HepG2 (cell line): ENCODE data around the gene DDX18. TPM values are rescaled to one million over a fixed set of nuclear protein-coding genes. Genes with fewer than 3 reads are reported as not detected.

ENCODE experiments used
- ELF1 ChIP-seq: sonication (generic); formaldehyde crosslinking; IDR thresholded peaks from 2 replicates; pipeline ENCODE4 v1.4.0; 2020; ENCODE audit warnings: missing genetic modification reagents
- KDM1A ChIP-seq: IDR thresholded peaks from 2 replicates; pipeline ENCODE4 v1.6.1; 2016; ENCODE audit warnings: missing compliant biosample characterization
- MEIS1 ChIP-seq: sonication (generic); formaldehyde crosslinking; IDR thresholded peaks from 2 replicates; pipeline ENCODE4 v1.9.0; 2021; ENCODE audit warnings: mild to moderate bottlenecking, missing genetic modification reagents, moderate library complexity, borderline replicate concordance
- RFX3 ChIP-seq: IDR thresholded peaks from 2 replicates; pipeline ENCODE4 v1.6.1; 2016; ENCODE audit warnings: missing biosample characterization, missing genetic modification reagents
- SMARCC2 ChIP-seq: fragments of 450-650 bp; IDR thresholded peaks from 2 replicates; pipeline ENCODE4 v1.6.1; 2017; ENCODE audit warnings: antibody characterized with exemption, mild to moderate bottlenecking
- SMARCE1 ChIP-seq: fragments of 450-650 bp; IDR thresholded peaks from 2 replicates; pipeline ENCODE4 v1.6.1; 2017; ENCODE audit warnings: borderline replicate concordance
- TEAD2 ChIP-seq: sonication (generic); formaldehyde crosslinking; IDR thresholded peaks from 2 replicates; pipeline ENCODE4 v1.9.0; 2021; ENCODE audit warnings: missing genetic modification reagents
- TEF ChIP-seq: sonication (generic); formaldehyde crosslinking; IDR thresholded peaks from 2 replicates; pipeline ENCODE4 v1.5.0; 2020; ENCODE audit warnings: missing genetic modification reagents
- TSC22D2 ChIP-seq: sonication (generic); formaldehyde crosslinking; IDR thresholded peaks from 2 replicates; pipeline ENCODE4 v1.5.1; 2020; ENCODE audit warnings: missing genetic modification reagents, mild to moderate bottlenecking, borderline replicate concordance
- ZNF503 ChIP-seq: sonication (generic); formaldehyde crosslinking; IDR thresholded peaks from 2 replicates; pipeline ENCODE4 v1.4.0; 2020; ENCODE audit warnings: missing genetic modification reagents
- ZNF550 ChIP-seq: sonication (generic); formaldehyde crosslinking; IDR thresholded peaks from 2 replicates; pipeline ENCODE4 v1.4.0; 2020; ENCODE audit warnings: mild to moderate bottlenecking, missing genetic modification reagents, borderline replicate concordance
- ZNF614 ChIP-seq: IDR thresholded peaks from 2 replicates; pipeline ENCODE4 v1.6.1; 2018; ENCODE audit warnings: missing biosample characterization, missing genetic modification reagents, inconsistent platforms, borderline replicate concordance
- ZSCAN22 ChIP-seq: sonication (generic); formaldehyde crosslinking; IDR thresholded peaks from 2 replicates; pipeline ENCODE4 v1.4.0; 2020; ENCODE audit warnings: mild to moderate bottlenecking, missing genetic modification reagents
- polyA plus RNA-seq, 8 experiments: library from polyadenylated mRNA; depleted of rRNA in 3 of 8; stranded (reverse) in 7 of 8; unstranded in 1 of 8; fragments of >200 nt; fragmentation: Illumina TruSeq in 4 of 8; extraction: Trizol in 4 of 8; gene quantifications; 2 replicates each; pipeline versions ENCODE4 v1.2.1 to v1.2.3, GENCODE V29; 2011 to 2016; ENCODE audit warnings: low read depth in 4 of 8, missing spikeins in 1 of 8, mixed read lengths in 1 of 8; ENCODE audit not compliant: insufficient read depth in 1 of 8
- total RNA-seq, 5 experiments: library from RNA; depleted of rRNA; stranded (reverse); fragments of >200 nt; fragmentation: Illumina TruSeq; extraction: Trizol; gene quantifications; 2 replicates each; pipeline ENCODE4 v1.2.3, GENCODE V29; 2016; ENCODE audit warnings: low read depth in 1 of 5
- TF ChIP-seq, protein P1 (sequence below): sonication (generic); formaldehyde crosslinking; conservative IDR thresholded peaks from 2 replicates; pipeline ENCODE4 v1.5.0; 2020; ENCODE audit warnings: missing genetic modification reagents
- TF ChIP-seq, protein P2 (sequence below): sonication (generic); formaldehyde crosslinking; IDR thresholded peaks from 2 replicates; pipeline ENCODE4 v1.4.0; 2020; ENCODE audit warnings: mild to moderate bottlenecking, missing genetic modification reagents, borderline replicate concordance
- TF ChIP-seq, protein P3 (sequence below): sonication (generic); formaldehyde crosslinking; IDR thresholded peaks from 2 replicates; pipeline ENCODE4 v1.4.0; 2020; ENCODE audit warnings: mild to moderate bottlenecking, missing genetic modification reagents

DDX18 gene
- total and polyA plus RNA-seq, 2 of the 13 experiments (the other 11 are each of a cell fraction or from before 2014, with no cell fraction given): 64.0 to 134 TPM

DNA sequence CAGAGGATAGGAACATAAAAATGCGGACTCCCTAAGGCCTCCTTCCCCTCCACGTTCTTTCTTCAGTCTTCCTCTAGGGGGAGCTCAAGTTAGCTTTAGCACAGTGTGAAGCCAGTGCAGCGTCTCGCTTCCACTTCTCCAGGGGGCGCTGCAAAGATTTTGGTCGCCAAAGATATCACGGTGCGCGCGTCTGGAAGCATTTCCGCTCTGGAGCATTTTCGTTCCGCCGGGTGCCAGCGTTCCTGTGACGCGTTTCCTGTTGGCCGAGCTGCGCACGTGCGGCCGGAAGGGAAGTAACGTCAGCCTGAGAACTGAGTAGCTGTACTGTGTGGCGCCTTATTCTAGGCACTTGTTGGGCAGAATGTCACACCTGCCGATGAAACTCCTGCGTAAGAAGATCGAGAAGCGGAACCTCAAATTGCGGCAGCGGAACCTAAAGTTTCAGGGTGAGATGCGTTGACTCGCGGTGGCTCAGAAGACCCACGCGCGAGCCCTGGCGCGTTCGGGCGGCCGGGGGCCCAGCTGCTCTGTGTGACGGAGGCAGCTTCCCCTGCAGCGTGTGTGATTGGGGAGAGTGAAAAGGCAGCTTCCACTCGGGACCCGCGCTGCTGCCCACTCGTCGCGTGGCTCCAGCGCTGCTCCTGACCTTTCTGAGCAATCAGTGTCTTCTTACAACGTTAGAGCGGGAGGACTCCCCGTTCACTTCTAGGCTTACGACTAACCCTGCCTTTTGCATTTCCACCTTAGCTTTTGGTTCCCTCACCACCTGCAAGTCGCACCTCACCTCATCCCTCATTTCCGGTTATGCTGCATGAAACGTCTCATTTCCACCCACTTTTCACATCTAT is at the start of gene DDX18 (continued):
- TF ChIP-seq, protein P1, sequence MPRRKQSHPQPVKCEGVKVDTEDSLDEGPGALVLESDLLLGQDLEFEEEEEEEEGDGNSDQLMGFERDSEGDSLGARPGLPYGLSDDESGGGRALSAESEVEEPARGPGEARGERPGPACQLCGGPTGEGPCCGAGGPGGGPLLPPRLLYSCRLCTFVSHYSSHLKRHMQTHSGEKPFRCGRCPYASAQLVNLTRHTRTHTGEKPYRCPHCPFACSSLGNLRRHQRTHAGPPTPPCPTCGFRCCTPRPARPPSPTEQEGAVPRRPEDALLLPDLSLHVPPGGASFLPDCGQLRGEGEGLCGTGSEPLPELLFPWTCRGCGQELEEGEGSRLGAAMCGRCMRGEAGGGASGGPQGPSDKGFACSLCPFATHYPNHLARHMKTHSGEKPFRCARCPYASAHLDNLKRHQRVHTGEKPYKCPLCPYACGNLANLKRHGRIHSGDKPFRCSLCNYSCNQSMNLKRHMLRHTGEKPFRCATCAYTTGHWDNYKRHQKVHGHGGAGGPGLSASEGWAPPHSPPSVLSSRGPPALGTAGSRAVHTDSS: 0 out of 2 replicates have a peak, but pooled peaks have one; percentile 23
- TF ChIP-seq TEF (CRISPR knock-in tag) (no peak), KDM1A (CRISPR knock-in tag) (no peak), ZNF550 (CRISPR knock-in tag) (no peak; the same call in 1 of the 2 replicates), TEAD2 (CRISPR knock-in tag) (no peak), TSC22D2 (peak; percentile 83; the same call in 1 of the 2 replicates), ZSCAN22 (CRISPR knock-in tag) (peak; percentile 40; the same call in 1 of the 2 replicates), ZNF503 (CRISPR knock-in tag) (peak; percentile 75), RFX3 (CRISPR knock-in tag) (peak; percentile 9; the same call in 1 of the 2 replicates), SMARCE1 (no peak), MEIS1 (CRISPR knock-in tag) (peak; percentile 80; the same call in 1 of the 2 replicates), SMARCC2 (no peak), ELF1 (CRISPR knock-in tag) (peak; percentile 93), ZNF614 (CRISPR knock-in tag) (peak; percentile 79; the same call in 1 of the 2 replicates)
- TF ChIP-seq, protein P2, sequence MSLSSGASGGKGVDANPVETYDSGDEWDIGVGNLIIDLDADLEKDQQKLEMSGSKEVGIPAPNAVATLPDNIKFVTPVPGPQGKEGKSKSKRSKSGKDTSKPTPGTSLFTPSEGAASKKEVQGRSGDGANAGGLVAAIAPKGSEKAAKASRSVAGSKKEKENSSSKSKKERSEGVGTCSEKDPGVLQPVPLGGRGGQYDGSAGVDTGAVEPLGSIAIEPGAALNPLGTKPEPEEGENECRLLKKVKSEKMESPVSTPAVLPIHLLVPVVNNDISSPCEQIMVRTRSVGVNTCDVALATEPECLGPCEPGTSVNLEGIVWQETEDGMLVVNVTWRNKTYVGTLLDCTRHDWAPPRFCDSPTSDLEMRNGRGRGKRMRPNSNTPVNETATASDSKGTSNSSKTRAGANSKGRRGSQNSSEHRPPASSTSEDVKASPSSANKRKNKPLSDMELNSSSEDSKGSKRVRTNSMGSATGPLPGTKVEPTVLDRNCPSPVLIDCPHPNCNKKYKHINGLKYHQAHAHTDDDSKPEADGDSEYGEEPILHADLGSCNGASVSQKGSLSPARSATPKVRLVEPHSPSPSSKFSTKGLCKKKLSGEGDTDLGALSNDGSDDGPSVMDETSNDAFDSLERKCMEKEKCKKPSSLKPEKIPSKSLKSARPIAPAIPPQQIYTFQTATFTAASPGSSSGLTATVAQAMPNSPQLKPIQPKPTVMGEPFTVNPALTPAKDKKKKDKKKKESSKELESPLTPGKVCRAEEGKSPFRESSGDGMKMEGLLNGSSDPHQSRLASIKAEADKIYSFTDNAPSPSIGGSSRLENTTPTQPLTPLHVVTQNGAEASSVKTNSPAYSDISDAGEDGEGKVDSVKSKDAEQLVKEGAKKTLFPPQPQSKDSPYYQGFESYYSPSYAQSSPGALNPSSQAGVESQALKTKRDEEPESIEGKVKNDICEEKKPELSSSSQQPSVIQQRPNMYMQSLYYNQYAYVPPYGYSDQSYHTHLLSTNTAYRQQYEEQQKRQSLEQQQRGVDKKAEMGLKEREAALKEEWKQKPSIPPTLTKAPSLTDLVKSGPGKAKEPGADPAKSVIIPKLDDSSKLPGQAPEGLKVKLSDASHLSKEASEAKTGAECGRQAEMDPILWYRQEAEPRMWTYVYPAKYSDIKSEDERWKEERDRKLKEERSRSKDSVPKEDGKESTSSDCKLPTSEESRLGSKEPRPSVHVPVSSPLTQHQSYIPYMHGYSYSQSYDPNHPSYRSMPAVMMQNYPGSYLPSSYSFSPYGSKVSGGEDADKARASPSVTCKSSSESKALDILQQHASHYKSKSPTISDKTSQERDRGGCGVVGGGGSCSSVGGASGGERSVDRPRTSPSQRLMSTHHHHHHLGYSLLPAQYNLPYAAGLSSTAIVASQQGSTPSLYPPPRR (CRISPR knock-in tag): peak; percentile 58; the same call in 1 of the 2 replicates
- TF ChIP-seq, protein P3, sequence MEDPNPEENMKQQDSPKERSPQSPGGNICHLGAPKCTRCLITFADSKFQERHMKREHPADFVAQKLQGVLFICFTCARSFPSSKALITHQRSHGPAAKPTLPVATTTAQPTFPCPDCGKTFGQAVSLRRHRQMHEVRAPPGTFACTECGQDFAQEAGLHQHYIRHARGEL: no peak
